Choroid plexus epithelial cell (primary cell): ENCODE data around the gene SERPINB3.
"Not testable (repeated sequence)": the region's sequence is repeated elsewhere in the genome, so short reads cannot be mapped to it uniquely, and the experiment has no call there.

ENCODE experiments used
- DNase-seq: peaks from one replicate; pipeline ENCODE4 v3.0.0-alpha.2; 2010; ENCODE audit warnings: low read depth
- H3K4me3 ChIP-seq: 2 replicates; pipeline ENCODE4 v1.5.1; 2011; ENCODE audit warnings: low read depth, mild to moderate bottlenecking, control low read depth, low read length, moderate library complexity
- TF ChIP-seq, protein P1 (sequence below): conservative IDR thresholded peaks from 2 replicates; pipeline ENCODE4 v1.5.1; 2011; ENCODE audit warnings: low read depth, mild to moderate bottlenecking, control low read depth, inconsistent platforms, low read length, moderate library complexity

The SERPINB3 gene

DNA sequence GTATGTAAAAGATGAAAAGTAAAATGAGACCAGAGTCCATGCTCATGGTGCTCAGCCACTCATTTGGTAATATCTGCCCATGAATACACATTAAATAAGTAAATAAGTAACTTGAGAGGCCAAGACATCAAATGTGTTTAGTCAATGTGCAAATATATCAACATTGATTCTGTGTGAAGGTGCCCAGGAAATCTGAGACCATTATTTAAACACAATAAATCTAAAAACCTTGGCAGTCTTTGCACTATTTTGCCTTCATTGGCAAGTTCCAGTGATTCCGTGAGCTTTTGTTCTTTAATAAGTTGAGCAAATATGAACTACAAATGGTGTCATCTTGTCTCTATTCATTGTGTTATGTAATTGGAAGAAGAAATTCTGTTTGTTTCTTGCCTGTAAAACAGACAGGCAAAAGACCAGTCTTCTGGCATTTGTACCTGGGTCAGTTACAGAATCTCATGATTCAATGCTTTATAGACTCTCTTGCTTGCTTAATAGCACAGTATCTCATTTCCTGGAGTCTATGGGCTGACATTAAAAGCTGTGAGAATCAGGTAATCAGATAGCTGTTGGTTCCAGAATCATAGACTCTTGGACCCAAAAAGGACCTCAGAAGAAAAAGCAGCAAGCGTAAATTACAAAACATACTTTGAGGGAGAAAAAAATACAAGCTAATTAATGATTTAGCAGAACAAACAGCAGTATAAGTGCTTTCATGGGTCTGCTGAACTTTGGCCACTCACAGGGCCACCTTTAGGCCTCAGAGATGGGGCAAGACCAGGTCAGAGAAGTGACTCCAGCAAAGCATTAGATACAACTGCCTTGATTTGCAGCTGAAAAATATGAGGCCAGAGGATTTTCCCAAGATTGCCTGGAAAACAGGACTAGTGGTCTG lies 20.0 kb upstream of the SERPINB3 start:
- TF ChIP-seq, protein P1, sequence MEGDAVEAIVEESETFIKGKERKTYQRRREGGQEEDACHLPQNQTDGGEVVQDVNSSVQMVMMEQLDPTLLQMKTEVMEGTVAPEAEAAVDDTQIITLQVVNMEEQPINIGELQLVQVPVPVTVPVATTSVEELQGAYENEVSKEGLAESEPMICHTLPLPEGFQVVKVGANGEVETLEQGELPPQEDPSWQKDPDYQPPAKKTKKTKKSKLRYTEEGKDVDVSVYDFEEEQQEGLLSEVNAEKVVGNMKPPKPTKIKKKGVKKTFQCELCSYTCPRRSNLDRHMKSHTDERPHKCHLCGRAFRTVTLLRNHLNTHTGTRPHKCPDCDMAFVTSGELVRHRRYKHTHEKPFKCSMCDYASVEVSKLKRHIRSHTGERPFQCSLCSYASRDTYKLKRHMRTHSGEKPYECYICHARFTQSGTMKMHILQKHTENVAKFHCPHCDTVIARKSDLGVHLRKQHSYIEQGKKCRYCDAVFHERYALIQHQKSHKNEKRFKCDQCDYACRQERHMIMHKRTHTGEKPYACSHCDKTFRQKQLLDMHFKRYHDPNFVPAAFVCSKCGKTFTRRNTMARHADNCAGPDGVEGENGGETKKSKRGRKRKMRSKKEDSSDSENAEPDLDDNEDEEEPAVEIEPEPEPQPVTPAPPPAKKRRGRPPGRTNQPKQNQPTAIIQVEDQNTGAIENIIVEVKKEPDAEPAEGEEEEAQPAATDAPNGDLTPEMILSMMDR: no peak
- DNase-seq: no peak
- no peak overlapping the region for H3K4me3 ChIP-seq

DNA sequence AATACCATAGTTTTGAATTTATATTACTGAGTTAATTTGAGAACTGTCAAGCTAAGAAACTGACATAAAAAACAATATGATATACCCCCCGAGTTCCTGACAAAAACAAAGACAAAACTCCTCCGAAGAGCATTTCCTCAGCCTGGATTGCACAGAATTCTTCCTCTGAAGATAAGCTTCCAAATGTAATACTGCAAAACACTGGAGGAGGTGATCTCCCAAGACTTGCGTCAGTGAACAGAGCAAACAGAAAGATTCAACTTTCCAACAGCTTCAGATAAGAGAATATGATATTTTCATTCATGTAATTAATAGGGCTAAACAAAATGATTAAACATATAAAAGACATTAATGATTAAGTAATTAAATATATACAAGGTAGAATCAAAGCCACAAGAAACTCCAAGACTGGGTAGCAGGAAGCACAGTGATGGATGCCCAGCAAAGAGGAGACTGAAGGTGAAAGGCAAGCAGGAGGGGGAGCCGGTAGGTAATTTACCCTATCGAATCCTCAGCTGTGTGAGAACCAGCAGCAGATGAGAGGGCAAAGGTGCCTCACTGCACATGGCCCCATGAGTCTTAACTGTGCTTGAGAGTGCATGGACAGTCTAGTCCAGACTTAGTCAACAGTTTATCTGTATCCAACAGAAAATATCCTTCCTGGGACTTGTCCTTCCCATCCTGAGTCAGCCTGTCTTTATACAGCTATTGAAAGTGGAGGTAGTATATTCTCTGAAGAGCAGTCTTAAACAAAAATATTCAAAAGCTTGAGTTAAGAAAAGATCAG lies 18.3 kb upstream of the SERPINB3 start:
- TF ChIP-seq, protein P1: no peak
- no peak for DNase-seq
- no peak overlapping the region for H3K4me3 ChIP-seq

DNA sequence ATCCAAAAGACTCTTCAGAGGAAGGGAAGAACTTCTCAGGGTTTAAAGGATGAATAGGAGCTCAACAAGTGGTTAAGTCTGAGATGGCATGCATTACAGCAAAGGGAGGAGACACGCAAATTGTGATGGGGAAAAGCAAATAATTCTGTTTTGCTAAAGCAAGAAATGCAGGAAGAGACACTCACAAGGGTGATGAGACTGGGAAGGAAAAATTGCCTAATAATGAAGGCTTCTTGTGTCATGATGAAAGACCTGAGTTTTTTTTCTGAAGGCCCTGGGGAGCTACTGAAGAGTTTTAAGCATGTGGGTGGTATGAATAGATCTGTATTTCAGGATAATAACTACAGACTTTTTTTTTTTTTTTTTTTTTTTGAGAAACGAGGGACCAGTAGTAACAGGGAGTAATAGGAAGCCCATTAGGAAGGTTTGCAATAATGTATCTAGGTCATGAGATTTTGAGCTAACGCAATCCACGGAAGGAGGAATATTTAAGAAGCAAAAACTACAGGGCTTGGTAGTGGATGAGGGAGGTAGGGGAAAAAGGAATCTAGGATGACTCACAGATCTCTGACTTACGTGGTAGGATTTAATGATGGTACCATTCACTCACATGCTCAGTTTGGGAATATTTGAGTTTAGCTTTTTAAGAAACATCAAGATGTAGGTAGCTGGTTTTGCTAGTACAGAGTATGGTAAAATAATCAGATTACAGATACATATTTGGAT lies 16.0 kb upstream of the SERPINB3 start:
- no peak overlapping the region for H3K4me3 ChIP-seq
- DNase-seq: peak; percentile 49
- TF ChIP-seq, protein P1: no peak

DNA sequence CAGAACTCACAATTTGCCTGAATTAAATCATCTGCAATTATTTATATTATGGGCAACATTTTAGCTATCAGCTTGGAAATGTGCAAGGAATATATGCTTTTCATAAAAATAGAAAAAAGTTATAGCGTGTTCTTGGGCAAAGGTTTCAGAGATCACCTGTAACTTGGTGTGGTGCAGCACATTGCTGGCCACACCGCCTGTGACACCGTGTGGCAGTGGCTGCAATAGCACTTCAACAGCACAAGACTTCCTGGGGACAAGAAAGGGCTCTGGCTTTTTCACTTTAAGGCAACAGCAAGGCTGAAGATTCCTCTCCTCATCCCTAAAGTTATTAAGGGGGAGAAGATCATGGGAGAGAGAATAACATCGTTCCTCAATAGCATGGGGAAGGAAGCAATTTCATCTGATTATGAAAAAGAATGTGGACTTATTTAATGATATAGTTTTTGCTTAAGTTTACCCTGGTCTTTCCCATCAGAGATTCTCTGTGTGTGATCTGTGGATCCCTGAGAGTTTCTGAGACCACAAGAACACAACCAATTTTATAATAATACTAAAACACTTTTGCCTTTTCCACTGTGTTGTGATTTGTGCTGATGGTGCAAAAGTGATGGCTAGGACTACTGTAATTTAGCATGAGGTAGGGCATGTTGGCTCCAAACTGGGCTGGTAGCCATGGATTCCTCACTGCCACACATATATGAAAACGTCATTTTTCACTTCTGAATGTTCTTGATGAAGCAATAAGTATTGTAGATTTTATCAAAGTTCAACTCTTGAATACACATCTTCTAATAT lies 15.0 kb upstream of the SERPINB3 start:
- TF ChIP-seq, protein P1: no peak
- no peak overlapping the region for H3K4me3 ChIP-seq
- no peak for DNase-seq

DNA sequence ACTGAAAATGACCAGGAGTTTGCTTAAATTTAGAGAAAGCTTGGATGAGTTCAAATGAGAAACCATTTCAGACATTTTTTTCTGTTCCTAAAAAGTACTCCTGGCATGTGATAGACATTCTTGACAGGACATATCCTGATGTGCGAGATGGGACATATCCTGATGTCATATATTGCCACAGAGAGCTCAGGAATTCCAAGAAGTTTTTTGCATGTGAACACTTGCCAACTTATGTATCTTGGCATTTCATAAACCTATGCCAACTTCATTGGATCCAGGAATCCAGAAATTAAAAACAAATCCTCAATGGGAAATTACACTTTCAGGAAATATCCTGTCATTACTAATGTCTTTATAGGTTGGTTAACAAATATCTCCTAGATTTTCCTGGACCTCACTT lies 2.9 kb upstream of the SERPINB3 start:
- H3K4me3 ChIP-seq: no peak overlapping the region
- DNase-seq: no peak

DNA sequence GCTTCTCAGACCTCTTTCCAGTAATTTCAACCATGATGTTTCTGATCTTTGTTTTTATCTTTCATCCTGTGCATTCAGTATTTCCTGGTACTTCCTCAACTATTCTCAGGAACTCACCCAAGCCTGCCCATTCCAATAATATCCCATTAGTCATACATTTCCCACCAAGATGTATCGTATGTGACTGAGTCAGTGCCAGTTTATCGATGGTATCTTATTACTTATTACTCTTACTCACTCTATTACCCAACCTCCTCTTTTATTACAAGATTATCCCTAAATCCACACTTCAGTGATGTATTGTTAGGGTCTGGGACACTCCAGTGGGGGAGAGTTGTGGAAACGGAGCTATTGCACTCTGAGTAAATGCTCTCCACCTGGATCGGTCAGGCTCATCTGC lies 2.8 kb downstream of the SERPINB3 start:
- DNase-seq, H3K4me3 ChIP-seq: not testable (repeated sequence)

More for the DNA sequence above, 2.9 kb upstream of the SERPINB3 start:
- TF ChIP-seq, protein P1: no peak

DNA sequence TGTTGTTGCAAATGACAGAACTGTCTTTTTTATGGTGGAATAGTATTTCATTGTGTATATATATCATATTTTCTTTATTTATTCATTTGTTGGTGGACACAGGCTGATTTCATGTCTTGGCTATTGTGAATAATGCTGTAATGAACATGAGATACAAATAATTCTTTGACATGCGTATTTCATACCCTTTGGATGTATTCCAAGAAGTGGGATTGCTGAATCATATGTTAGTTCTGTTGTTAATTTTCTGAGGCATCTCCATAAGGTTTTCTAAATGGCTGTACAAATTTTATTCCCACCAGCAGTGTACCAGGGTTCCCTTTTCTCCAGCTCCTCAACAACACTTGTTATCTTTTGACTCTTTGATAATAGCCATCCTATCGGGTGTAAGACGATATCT lies 11.4 kb downstream of the SERPINB3 start:
- not testable (repeated sequence) for H3K4me3 ChIP-seq, DNase-seq
